GM12891 (cell line): ENCODE results near the gene LNPEP.

Source experiments
- POLR2A ChIP-seq: IDR thresholded peaks from 2 replicates; pipeline ENCODE4 v1.6.1; 2011; ENCODE audit warnings: low read depth, low read length, control low read depth
- POLR2AphosphoS5 ChIP-seq: IDR thresholded peaks from 2 replicates; pipeline ENCODE4 v1.6.1; 2011; ENCODE audit warnings: low read depth, low read length, control low read depth
- TAF1 ChIP-seq: IDR thresholded peaks from 2 replicates; pipeline ENCODE4 v1.6.1; 2011; ENCODE audit warnings: low read depth, low read length, control low read depth

DNA sequence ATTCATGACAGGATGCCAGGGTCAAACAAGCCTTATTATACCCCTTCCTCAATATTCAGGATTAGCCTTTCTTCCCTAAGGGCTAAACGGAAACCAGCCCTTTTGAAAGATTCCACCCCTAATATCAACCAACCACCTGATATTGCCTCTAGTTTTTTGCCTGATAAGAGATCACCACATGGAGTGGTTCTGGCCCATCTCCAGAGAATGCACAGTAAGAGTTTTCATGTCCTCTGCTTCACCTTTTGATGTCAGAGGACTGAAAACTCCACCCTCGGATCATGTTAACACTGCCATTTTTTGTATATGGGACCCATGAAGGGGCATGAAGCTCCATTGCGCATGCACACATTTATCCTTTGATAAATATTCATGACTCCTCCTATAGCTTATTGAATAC lies 5.8 kb upstream of the LNPEP start:
- TF ChIP-seq POLR2AphosphoS5, result no peak
- no peak for TF ChIP-seq POLR2A
- TF ChIP-seq TAF1, result no peak
